HEK293T (cell line): Measurements from ENCODE around the gene RIF1.

Experiments used
- CTBP1 ChIP-seq: fragments of 450-650 bp; IDR thresholded peaks from 2 replicates; pipeline ENCODE4 v1.6.1; 2016; ENCODE audit warnings: borderline replicate concordance
- ELF4 ChIP-seq: fragments of 450-650 bp; IDR thresholded peaks from 2 replicates; pipeline ENCODE4 v1.6.1; 2017; ENCODE audit warnings: antibody characterized with exemption
- FOXK2 ChIP-seq: fragments of 450-650 bp; IDR thresholded peaks from 2 replicates; pipeline ENCODE4 v1.6.1; 2016; ENCODE audit warnings: mild to moderate bottlenecking
- FOXM1 ChIP-seq: fragments of 450-650 bp; IDR thresholded peaks from 2 replicates; pipeline ENCODE4 v1.6.1; 2017; ENCODE audit warnings: mild to moderate bottlenecking, borderline replicate concordance
- SP1 ChIP-seq: fragments of 450-650 bp; IDR thresholded peaks from 2 replicates; pipeline ENCODE4 v1.6.1; 2017
- TARDBP ChIP-seq: fragments of 450-650 bp; IDR thresholded peaks from 2 replicates; pipeline ENCODE4 v1.6.1; 2016
- ZNF384 ChIP-seq: fragments of 450-650 bp; IDR thresholded peaks from 2 replicates; pipeline ENCODE4 v1.6.1; 2016
- TF ChIP-seq, protein P1 (sequence below): fragments of 450-650 bp; IDR thresholded peaks from 2 replicates; pipeline ENCODE4 v1.6.1; 2016

DNA sequence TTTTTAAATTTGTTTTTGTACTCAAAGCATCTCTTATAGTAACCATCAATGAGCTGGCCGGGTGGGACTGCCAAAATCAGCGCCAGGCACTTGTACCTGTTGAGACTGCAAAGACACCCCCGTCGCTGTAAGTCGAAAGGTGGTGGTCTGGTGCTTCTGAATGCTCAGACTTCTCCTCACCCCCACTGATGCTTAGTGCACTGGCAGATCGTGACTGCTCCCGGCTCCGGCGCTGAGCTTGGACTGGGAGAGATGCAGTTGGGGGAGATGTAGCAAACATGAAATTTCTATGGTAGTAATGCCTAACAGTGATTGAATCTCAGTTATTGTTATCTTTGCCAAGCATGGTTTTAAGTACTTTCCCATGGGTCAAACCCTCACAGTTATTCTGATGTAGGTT, 80.6 kb downstream of the RIF1 start:
- TF ChIP-seq CTBP1 (no peak), SP1 (no peak), FOXK2 (no peak), FOXM1 (no peak), TARDBP (no peak), ELF4 (no peak), ZNF384 (no peak)
- TF ChIP-seq, protein P1, sequence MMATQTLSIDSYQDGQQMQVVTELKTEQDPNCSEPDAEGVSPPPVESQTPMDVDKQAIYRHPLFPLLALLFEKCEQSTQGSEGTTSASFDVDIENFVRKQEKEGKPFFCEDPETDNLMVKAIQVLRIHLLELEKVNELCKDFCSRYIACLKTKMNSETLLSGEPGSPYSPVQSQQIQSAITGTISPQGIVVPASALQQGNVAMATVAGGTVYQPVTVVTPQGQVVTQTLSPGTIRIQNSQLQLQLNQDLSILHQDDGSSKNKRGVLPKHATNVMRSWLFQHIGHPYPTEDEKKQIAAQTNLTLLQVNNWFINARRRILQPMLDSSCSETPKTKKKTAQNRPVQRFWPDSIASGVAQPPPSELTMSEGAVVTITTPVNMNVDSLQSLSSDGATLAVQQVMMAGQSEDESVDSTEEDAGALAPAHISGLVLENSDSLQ = no peak
